ENCODE results near the gene PRR5.
"Not testable (repeated sequence)": the region's sequence is repeated elsewhere in the genome, so short reads cannot be mapped to it uniquely, and the experiment has no call there.

The PRR5 gene, protein sequence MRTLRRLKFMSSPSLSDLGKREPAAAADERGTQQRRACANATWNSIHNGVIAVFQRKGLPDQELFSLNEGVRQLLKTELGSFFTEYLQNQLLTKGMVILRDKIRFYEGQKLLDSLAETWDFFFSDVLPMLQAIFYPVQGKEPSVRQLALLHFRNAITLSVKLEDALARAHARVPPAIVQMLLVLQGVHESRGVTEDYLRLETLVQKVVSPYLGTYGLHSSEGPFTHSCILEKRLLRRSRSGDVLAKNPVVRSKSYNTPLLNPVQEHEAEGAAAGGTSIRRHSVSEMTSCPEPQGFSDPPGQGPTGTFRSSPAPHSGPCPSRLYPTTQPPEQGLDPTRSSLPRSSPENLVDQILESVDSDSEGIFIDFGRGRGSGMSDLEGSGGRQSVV

DNA sequence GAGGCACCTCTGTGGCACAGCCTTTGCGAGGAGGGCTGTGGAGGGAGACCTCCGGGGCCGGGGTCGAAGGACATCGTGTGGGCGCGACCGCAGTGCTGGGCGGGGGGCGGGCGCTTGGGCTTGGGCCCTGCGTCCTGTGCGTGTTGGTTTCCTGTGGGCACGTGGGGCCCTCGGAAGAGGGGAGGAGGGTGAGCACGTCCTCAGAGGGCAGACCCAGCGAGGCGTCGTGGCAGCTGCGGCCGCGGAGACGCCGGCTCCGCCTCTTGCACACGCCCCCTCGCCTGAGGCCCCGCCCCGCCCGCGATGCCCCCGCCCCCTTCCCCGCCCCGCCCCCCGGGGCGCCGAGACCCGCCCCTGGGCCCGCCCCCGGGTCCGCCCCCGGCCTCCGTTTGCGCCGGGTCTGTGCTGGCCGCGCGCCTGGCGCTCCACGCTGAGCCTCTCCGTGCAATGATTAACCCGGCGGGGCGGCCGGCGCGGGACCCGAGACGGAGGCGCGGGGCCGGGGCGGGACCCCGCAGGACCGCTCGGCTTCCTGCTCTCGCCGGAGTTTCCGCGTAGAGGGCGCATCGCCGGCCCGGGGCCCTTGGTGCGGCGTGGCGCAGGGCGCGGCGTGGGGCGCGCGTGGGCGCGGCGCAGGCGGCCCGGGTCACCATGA is at the start of gene PRR5:
Gene PRR5, plus strand, starts transcription at position 381 of the 655 bp plus-strand sequence. Its CDS starts 271 bp downstream, at position 652.
- DNase-seq (ENCODE audit: low read depth, low spot score) = no peak

DNA sequence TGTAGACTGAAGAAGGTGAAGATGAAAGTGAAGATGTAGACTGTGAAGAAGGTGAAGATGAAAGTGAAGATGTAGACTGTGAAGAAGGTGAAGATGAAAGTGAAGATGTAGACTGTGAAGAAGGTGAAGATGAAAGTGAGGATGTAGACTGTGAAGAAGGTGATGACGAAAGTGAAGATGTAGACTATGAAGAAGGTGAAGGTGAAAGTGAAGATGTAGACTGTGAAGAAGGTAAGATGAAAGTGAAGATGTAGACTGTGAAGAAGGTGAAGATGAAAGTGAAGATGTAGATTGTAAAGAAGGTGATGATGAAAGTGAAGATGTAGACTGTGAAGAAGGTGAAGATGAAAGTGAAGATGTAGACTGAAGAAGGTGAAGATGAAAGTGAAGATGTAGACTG is 49.1 kb upstream of the PRR5 start:
- DNase-seq (ENCODE audit: low read depth, low spot score) = not testable (repeated sequence)

DNA sequence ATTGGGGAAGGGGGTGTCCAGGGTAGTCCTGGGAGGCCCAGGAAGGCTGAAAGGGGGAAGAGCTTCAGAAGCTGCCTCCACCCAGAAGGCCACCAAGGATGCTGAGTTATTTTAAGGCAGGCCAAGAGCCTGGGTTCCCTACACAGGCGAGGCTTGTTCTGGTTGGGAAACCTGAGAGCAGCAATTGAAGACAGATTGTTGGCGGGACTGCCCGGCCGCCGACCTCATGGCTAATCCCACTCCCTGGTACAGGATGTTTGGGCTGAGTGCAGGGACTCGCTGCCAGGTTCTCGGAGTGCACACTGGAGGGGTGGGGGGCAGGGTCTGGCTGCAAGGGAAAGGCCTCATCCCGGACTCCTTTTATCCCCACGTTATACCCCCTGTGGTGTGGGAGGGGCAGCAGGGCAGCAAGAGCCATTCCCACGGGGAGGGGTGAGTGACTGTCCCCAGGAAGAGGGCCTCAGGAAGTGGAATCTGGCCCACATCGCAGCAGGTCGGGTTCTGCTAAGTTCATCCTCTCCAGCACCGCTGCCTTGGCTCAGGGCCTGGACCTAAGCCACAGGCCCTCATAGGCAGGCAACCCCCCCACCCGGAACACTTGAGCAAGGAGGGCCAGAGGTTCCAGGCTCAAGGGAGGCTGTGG is 43.6 kb upstream of the PRR5 start:
- DNase-seq (ENCODE audit: low read depth, low spot score) = peak; percentile 72

DNA sequence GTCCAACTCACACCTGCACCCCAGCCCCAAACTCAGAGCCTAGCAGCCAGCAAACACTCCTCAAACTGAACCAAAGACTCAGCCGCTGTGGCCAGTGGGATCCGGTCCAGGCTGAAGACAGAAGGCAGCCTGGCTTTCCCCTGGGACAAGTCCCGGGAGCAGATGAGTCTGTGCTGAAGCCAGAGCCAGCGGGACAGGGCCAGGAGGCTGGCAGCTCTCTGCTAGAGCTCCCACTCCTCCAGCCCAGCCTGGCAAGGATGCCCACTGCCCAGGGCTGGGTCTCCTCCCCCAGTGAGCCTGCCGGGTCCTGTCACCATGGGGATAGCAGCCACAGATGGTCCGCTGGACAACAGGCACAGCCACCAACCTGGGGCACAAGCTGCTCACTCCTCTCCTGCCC is 42.9 kb upstream of the PRR5 start:
- DNase-seq (ENCODE audit: low read depth, low spot score) = no peak

DNA sequence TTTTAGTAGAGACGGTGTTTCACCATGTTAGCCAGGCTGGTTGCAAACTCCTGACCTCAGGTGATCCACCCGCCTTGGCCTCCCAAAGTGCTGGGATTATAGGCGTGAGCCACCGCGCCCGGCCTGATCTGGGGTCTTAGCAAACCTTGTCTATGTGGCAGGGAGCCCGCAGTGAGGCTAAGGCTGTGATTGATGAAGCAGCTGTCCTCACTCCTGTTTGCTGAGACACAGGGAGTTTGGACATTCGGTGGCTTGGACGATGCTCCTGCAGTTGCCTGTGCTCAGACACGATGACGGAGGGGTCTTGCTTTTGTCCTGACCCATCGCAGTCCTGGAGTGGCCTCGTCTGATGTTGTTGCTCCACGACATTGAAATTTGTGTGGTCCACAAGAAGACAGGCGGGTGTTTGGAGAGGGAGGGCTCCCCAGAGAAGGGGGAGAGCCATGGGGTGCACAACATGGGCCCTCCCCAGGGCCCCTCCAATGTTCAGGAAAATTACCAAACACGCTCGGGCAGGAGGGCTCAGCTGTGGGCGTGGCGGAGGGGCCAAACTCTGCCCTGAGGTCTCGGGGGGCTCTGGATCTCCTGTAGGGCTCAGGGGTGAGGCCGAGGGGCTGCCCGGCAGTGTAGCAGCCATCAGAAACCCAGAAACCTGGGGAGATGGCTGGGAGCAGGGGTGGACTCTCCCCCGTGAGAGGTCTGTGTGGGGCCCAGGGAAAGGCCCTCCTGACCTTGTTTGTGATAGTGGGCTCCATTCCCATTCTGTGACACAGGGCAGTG is 41.8 kb upstream of the PRR5 start:
- no peak for DNase-seq (ENCODE audit: low read depth, low spot score)

DNA sequence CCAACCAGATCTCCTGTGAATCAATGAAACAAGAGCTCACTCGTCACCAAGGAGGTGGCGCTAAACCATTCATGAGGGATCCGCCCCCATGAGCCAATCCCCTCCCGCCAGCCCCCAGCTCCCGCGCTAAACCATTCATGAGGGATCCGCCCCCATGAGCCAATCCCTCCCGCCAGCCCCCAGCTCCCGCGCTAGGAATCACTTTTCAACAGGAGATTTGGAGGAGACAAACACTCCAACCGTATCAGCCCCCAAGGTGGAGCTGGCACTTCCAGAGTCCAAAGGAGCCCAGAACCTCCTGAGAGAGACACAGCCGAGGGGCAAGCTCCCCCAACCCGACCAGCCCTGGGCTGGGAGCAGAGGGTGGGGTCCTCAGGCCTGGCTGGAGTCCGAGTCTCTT is 40.9 kb upstream of the PRR5 start:
- DNase-seq (ENCODE audit: low read depth, low spot score) = no peak

DNA sequence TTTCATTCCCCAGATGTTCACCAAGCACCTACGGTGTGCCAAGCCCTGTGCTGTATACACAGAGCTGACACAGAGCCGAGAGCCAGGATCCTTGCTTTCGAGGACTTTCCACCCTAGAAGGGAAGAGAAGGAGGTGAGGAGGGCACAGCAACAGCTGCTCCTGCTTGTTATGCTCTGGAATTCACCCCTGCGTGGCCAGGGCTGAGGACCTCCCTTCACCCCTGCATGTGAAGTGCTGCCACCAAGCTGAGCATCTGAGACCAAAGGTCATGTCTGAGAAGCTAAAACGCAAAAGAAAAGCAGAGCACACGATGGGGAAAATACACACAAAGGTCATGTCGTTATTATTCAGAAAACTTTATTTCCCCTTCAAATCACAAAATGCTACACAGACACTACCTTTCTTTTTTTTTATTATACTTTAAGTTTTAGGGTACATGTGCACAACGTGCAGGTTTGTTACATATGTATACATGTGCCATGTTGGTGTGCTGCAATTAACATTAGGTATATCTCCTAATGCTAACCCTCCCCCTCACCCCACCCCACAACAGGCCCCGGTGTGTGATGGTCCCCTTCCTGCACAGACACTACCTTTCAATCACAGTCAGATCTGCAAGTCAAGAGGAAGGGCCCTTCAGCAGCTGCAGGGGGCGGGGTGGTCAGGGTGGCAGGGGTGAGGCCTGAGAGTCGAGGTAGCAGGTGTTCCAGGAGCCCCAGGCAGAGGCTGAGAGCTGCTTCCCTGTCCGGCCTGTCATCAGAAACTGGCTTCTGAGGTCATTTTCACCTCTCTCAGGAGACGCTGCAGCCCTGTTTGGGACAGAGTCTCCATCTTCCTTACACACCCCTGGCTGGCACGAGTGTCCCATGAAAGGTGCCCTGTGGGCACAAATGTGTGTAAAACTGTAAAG is 40.1 kb upstream of the PRR5 start:
- no peak for DNase-seq (ENCODE audit: low read depth, low spot score)

DNA sequence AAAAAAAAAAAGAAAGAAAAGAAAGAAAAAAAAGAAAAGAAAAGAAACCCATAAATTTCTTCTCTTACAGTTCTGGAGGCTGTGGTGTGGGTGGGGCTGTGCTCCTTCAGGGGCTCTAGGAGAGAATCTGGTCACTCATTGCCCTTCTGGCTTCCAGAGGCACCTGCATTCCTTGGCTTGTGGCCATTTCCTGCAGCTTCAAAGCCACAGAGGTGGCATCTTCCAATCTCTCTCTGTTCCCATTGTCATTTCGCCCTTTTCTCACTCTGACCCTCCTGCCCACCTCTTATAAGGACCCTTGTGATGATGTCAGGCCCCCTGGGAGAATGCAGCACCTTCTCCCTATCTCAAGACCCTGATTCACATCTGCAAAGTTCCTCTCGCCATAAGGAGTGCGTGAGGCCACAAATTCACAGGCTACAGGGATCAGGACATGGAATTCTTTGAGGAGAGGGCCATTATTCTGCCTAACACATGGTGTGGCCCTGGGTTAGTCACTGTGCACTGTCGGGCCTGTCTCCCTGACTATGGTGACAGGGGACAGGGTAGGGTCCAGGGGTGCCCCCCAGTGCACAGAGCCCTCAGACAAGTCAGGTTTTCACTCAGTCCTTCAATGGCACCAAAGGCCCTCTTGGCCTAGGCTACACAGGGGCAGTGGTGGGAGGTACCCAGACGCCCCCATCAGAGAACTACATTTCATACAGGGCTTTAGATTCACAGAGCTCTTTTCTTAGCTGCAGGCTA is 38.6 kb upstream of the PRR5 start:
- no peak for DNase-seq (ENCODE audit: low read depth, low spot score)

DNA sequence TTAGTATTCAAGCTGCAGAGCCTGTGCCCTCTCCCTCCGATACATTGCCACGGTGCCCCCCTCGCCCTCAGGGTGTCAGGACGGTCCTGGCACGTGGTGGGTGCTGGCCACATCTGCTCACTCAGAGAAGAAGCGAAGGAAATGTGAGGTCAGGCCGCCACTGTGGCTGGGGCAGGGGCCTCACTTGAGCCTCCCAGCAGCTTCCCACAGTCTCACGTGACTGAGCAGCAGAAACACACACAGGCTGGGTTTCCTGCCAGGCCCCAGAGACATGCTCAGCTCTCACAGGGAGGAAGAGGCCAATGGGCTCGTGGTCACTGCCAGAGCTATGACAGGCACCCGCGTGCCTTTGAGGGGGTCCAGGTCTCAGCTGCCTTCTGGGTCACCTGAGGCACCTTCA is 37.9 kb upstream of the PRR5 start:
- no peak for DNase-seq (ENCODE audit: low read depth, low spot score)

DNA sequence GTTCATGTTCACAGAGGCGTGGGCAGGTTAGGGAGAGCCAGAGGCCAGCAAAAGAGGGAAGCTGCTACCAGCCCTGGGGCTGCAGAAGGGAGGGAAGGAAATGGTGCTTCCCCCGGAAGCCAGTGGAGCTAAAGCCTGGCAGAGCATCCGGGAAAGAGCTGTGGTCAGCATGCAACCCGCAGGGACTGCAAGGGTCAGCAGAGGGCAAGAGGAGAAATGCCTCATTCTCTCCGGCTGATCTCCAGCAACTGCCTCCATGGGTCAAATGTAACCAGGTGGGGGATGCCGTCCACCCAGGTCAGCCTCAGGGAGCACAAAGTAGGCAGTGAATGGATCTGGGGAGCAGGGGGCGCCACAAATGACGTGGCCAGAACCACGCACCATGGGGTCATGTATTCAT is 36.9 kb upstream of the PRR5 start:
- no peak for DNase-seq (ENCODE audit: low read depth, low spot score)

DNA sequence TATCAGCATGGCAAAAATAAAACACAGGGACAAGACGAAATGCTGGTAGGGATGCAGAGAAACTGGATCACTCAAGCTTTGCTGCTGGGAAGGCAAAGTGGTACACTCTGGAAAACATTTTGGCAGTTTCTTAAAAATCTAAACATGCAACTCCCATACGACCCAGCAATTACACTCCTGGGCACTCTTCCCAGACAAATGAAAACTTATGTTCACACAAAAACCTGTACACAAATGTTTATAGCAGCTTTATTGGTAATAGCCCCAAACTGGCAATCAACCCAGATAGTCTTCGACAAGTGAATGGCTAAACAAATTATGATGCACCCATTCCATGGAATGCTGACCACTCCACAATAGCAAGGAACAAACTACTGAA is 35.8 kb upstream of the PRR5 start:
- no peak for DNase-seq (ENCODE audit: low read depth, low spot score)

DNA sequence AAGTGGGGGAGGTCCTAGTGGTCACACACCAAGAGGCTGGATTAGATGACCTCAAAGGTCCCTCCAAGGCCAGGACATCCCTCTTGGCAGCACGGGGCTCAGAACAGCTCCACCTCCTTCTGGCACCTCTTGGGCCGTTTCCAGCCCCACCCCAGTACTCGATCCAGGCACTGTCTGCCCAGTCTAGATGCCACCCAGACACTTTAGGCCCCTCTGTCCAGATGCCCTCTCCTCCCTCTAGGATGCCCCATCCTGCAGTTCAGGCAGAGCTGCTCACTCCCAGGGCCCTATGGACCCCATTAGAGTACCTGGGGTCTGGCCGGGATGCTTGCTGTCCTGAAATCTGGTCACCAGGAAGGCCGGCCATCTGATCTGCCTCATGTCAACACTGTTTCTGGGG is 34.7 kb upstream of the PRR5 start:
- DNase-seq (ENCODE audit: low read depth, low spot score) = no peak

DNA sequence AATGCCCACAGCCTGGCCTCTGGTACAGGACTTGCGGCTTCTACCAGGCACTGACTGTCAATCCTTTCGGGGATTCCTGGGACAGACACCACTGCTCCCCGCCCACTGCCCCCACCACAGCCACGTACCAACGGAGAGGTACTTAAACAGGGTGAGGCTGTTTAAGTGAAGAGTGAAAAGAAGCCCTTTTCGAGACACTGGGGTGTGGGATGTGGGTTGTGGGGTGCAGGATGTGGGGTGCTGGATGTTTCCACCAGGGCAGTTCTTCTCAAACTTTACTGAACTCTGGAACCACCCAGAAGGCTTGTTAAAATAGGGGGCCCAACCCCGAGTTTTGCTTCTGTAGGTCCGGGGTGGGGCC is 34.2 kb upstream of the PRR5 start:
- no peak for DNase-seq (ENCODE audit: low read depth, low spot score)

DNA sequence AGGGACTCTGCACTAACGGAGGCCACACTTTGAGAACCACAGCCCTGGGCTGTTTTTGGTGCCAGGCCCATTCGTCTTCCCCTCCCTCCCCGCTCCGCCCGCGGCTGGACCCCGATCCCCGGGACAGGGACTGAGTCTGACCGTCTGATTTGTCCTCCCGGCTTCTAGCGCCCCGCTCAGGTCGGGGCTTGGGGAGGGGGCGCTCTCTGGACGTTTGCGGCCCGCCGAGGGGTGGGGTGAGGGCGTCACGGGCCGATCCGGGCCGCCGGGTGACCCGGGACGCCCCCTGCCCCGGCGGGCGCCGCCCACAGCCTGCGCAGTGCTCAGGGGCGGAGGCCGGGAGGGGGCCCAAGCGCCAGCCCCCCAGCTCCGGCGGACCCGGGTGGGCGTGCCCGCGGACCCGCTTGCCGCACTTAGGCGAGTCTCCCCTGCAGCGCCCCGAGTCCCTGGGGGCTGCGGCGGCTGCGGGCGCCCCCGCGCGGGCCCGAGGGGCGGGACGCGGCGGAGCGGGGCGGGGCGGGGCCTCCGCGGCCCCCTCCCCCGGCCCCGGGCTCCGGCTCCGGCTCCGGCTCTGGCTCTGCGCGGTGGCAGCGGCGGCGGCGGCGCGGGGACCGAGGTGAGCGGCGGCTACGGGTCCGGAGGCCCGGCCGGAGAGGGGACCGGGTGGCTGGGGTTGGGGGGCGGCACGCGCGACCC is 33.7 kb upstream of the PRR5 start:
- no peak for DNase-seq (ENCODE audit: low read depth, low spot score)

DNA sequence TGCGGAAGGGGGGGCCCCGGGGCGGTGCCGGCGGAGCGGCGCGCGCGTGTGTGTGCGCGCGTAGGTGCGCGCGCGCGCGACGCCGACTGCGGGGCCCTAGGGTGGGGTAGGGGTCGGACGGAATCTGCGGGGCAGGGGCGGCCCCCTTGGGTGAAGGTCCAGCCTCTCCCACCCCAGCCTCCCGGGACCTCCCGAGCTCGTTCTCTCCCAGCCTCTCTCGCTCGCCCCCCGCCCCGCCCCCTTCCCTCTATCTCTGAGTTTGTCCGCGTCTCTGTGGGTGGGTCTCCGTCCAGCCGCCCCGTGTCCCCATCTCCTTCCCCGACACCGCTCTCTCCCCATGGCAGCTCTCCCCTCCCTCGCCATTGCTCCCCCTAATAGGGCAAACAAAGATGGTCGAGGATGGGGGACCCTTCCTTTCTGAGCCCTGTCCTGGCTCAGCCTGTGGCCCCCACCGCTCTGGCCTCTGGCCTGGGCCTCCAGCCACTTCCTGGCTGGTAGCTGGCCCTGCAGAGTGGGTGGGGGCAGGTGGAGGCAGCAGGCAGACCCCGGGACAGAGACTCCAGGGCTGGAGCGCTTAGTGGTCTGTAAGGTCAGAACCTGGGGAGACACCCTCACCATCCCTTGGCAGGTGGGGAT is 33.0 kb upstream of the PRR5 start:
- DNase-seq (ENCODE audit: low read depth, low spot score) = no peak

DNA sequence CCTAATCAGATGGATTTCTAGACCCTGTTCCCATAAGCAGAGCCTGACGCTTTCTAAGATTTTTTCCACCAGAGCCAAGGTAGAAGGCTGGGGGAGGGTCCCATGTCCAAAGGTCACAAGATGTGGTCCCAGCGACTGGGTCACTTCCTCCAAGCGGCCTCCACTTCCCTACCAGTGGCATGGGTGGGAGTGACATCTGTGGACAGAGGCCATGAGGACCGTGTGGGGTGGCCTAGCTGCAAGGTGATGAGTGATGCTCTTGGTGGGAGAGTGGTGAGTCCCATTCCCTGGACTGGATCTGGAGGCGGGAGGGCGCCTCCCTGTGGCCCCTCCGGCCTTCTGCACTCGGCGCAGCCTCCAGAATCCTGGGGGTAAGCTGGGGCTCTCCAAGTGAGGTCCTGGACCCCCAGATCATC is 32.4 kb upstream of the PRR5 start:
- no peak for DNase-seq (ENCODE audit: low read depth, low spot score)

DNA sequence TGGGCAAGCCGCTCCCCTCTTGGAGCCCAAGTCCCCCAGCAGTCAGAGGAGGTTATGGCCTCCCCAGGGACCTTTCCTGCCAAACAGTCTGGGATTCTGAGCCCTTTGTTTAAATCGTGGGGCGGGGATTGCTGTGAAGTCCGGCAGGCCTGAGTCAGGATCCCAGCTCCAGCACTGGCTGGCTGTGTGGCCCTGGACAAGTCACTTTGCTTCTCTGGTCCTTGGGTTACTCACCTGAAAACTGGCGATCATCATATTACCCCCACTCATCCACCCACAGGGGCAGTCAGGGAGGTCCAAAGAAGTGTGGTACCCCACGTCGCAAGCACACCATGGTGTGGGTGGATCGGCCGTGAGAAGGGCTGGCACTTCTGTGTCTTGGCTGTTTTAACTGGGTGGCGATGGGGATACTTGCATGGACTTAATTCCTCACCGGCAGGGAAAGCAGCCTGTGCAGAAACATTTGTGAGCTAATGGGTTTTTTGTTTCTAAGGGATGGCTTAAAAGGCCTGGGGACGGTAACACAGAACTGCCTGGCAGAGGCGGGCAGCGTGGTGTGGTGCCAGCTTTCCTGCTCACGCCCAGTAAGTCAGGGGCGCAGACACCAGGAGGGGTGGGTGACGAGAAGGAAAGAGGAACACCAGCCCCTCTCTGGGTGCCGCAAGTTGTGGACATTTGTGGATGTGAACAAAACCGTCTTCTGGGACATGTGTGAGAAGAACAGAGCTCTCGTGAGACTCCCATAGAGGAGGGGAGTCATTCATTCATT is 31.6 kb upstream of the PRR5 start:
- no peak for DNase-seq (ENCODE audit: low read depth, low spot score)

DNA sequence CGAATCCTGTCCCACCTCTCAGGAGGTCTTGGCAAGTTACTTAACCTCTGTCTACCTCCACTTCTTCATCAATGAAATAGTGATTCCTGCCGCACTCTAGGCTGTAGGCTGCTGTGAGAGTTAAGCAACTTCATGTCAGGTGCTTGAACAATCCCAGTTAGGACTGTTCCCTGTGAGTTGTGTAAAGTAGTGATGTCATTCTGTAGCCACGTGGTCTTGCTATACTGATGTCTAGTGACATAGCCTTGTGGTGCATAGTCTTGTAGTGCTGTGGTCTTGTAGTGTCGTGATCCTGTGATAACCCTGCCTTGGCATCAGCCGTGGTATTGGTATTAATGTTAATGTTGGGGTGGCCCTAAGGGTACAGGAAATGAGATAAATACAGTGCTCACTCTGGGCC is 30.3 kb upstream of the PRR5 start:
- no peak for DNase-seq (ENCODE audit: low read depth, low spot score)

DNA sequence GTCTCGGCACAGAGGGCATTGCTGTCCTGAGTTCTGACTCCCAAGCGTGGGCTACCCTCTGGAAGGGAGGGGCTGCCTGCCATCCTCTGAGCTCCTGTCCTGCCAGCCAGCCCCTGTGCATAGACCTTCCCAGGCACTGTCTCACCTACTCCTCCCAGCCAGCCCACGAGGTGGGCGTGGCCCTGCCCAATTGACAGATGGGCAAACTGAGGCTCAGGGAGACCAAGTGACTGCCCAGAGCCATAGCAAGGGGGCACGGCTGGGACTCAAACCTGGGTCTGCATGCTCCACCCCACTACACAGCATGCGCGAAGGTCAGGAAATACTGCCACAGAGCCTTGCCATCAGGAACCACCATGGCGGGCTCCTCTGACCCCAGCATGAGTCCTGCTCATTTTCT is 29.4 kb upstream of the PRR5 start:
- DNase-seq (ENCODE audit: low read depth, low spot score) = no peak

Data from smooth muscle cell of the brain vasculature (primary cell).